H9 (cell line): Measurements from ENCODE around the gene MYRIP. TPM values are rescaled to one million over a fixed set of nuclear protein-coding genes. Genes with fewer than 3 reads are reported as not detected.

Source experiments
- DNase-seq: peaks from one replicate; pipeline ENCODE4 v3.0.0-alpha.2; 2017
- H2AFZ ChIP-seq: one replicate; pipeline ENCODE4 v1.6.1; 2013; ENCODE audit warnings: mild to moderate bottlenecking, low read length, control low read depth, moderate library complexity
- H2AK5ac ChIP-seq: 2 replicates; pipeline ENCODE4 v1.6.1; 2013; ENCODE audit warnings: low read length, control low read depth, mixed read lengths; ENCODE audit not compliant: insufficient read length
- H2BK120ac ChIP-seq: one replicate; pipeline ENCODE4 v1.6.1; 2013; ENCODE audit warnings: low read depth, mild to moderate bottlenecking, low read length, control low read depth, inconsistent platforms; ENCODE audit not compliant: poor library complexity, severe bottlenecking
- H2BK12ac ChIP-seq: 2 replicates; pipeline ENCODE4 v1.6.1; 2013; ENCODE audit warnings: low read length, control low read depth, mixed read lengths, low read depth; ENCODE audit not compliant: insufficient read length
- H2BK15ac ChIP-seq: 2 replicates; pipeline ENCODE4 v1.6.1; 2013; ENCODE audit warnings: low read depth, low read length, control low read depth
- H2BK20ac ChIP-seq: one replicate; pipeline ENCODE4 v1.6.1; 2013; ENCODE audit warnings: low read depth, mild to moderate bottlenecking, low read length, control low read depth, inconsistent platforms; ENCODE audit not compliant: poor library complexity, severe bottlenecking
- H2BK5ac ChIP-seq: 2 replicates; pipeline ENCODE4 v1.6.1; 2013; ENCODE audit warnings: low read length, control low read depth, mixed read lengths; ENCODE audit not compliant: insufficient read length
- H3K14ac ChIP-seq: 2 replicates; pipeline ENCODE4 v1.6.1; 2013; ENCODE audit warnings: low read length, control low read depth; ENCODE audit not compliant: insufficient read depth
- H3K18ac ChIP-seq: 2 replicates; pipeline ENCODE4 v1.6.1; 2013; ENCODE audit warnings: low read depth, mild to moderate bottlenecking, mixed read lengths, low read length, control low read depth; ENCODE audit not compliant: insufficient read length
- H3K23ac ChIP-seq: 2 replicates; pipeline ENCODE4 v1.6.1; 2013; ENCODE audit warnings: low read length, control low read depth, mixed read lengths, low read depth; ENCODE audit not compliant: insufficient read length
- H3K23me2 ChIP-seq: 2 replicates; pipeline ENCODE4 v1.6.1; 2013; ENCODE audit warnings: low read depth, mild to moderate bottlenecking, mixed read lengths, low read length, control low read depth; ENCODE audit not compliant: insufficient read length, poor library complexity, severe bottlenecking
- H3K27ac ChIP-seq: 2 replicates; pipeline ENCODE4 v1.5.1; 2013; ENCODE audit warnings: low read length, control low read depth, mixed read lengths, low read depth; ENCODE audit not compliant: insufficient read length
- H3K27me3 ChIP-seq: 2 replicates; pipeline ENCODE4 v1.6.1; 2013; ENCODE audit warnings: low read length, control low read depth, inconsistent platforms; ENCODE audit not compliant: insufficient read depth
- H3K4ac ChIP-seq: 2 replicates; pipeline ENCODE4 v1.6.1; 2013; ENCODE audit warnings: low read depth, mild to moderate bottlenecking, control low read depth, inconsistent platforms, low read length, moderate library complexity
- H3K4me1 ChIP-seq: 2 replicates; pipeline ENCODE4 v1.6.1; 2013; ENCODE audit warnings: low read length, control low read depth, inconsistent platforms; ENCODE audit not compliant: insufficient read depth
- H3K4me2 ChIP-seq: 2 replicates; pipeline ENCODE4 v1.6.1; 2013; ENCODE audit warnings: low read length, control low read depth, mixed read lengths; ENCODE audit not compliant: insufficient read length, insufficient read depth
- H3K56ac ChIP-seq: 2 replicates; pipeline ENCODE4 v1.6.1; 2013; ENCODE audit warnings: low read depth, mild to moderate bottlenecking, mixed read lengths, low read length, control low read depth; ENCODE audit not compliant: insufficient read length
- H3K79me1 ChIP-seq: 2 replicates; pipeline ENCODE4 v1.6.1; 2013; ENCODE audit warnings: low read depth, mild to moderate bottlenecking, moderate library complexity, low read length, control low read depth, inconsistent platforms; ENCODE audit not compliant: insufficient read depth, poor library complexity, severe bottlenecking
- H3K79me2 ChIP-seq: 2 replicates; pipeline ENCODE4 v1.6.1; 2013; ENCODE audit warnings: low read length, control low read depth, inconsistent platforms; ENCODE audit not compliant: insufficient read depth
- H3K9ac ChIP-seq: 2 replicates; pipeline ENCODE4 v1.6.1; 2013; ENCODE audit warnings: low read length, control low read depth, mixed read lengths; ENCODE audit not compliant: insufficient read length; ENCODE audit errors: extremely low read depth
- H3K9me3 ChIP-seq: one replicate; pipeline ENCODE4 v1.6.1; 2013; ENCODE audit warnings: low read depth, low read length, inconsistent platforms; ENCODE audit not compliant: control insufficient read depth
- H3T11ph ChIP-seq: one replicate; pipeline ENCODE4 v1.6.1; 2013; ENCODE audit warnings: mild to moderate bottlenecking, low read length, control low read depth, inconsistent platforms
- H4K20me1 ChIP-seq: one replicate; pipeline ENCODE4 v1.6.1; 2013; ENCODE audit not compliant: control insufficient read depth, insufficient read length, insufficient read depth
- H4K5ac ChIP-seq: 2 replicates; pipeline ENCODE4 v1.6.1; 2013; ENCODE audit warnings: low read depth, mild to moderate bottlenecking, mixed read lengths, low read length, control low read depth; ENCODE audit not compliant: insufficient read length
- H4K8ac ChIP-seq: replicated peaks from 2 replicates; pipeline ENCODE4 v1.6.1; 2013; ENCODE audit warnings: low read length, control low read depth, mixed read lengths, low read depth; ENCODE audit not compliant: insufficient read length
- H4K91ac ChIP-seq: 2 replicates; pipeline ENCODE4 v1.6.1; 2013; ENCODE audit warnings: low read depth, mild to moderate bottlenecking, moderate library complexity, mixed read lengths, low read length, control low read depth; ENCODE audit not compliant: insufficient read length
- H3K27ac Mint-ChIP-seq, 3 experiments: 2 replicates in 2 of 3; 3 replicates in 1 of 3; pipeline ENCODE4 v1.8.0; 2020 to 2021; ENCODE audit warnings: mixed read lengths in 3 of 3, mild to moderate bottlenecking in 1 of 3, moderate library complexity in 1 of 3
- H3K27me3 Mint-ChIP-seq: 2 replicates; pipeline ENCODE4 v1.8.0; 2021; ENCODE audit warnings: low read depth, mild to moderate bottlenecking, moderate library complexity, mixed read lengths
- H3K36me3 Mint-ChIP-seq, 3 experiments: 2 replicates in 2 of 3; 3 replicates in 1 of 3; pipeline ENCODE4 v1.8.0; 2020 to 2021; ENCODE audit warnings: low read depth in 3 of 3, mixed read lengths in 3 of 3; ENCODE audit not compliant: insufficient read depth in 1 of 3
- H3K4me1 Mint-ChIP-seq, 2 experiments: 2 replicates each; pipeline ENCODE4 v1.8.0; 2020; ENCODE audit warnings: mixed read lengths in 2 of 2
- H3K4me3 Mint-ChIP-seq, 2 experiments: 2 replicates in 1 of 2; 3 replicates in 1 of 2; pipeline ENCODE4 v1.8.0; 2020 to 2021; ENCODE audit warnings: mild to moderate bottlenecking in 2 of 2, mixed read lengths in 2 of 2, moderate library complexity in 1 of 2
- H3K9me3 Mint-ChIP-seq, 2 experiments: 2 replicates in 1 of 2; 3 replicates in 1 of 2; pipeline ENCODE4 v1.8.0; 2020; ENCODE audit warnings: mild to moderate bottlenecking in 2 of 2, mixed read lengths in 2 of 2, moderate library complexity in 1 of 2
- WGBS: extraction: QIAGEN DNeasy Blood & Tissue Kit; methylation state at CpG from one replicate; pipeline ENCODE4 v1.1.7; 2013; ENCODE audit warnings: missing lambda C conversion rate, low lambda C conversion rate, mixed read lengths; ENCODE audit not compliant: insufficient read length; ENCODE audit errors: extremely low coverage; 5-methylcytosine and 5-hydroxymethylcytosine counted together
- total RNA-seq: library from RNA; stranded (reverse); gene quantifications from 2 replicates; pipeline ENCODE4 v1.2.1, GENCODE V29; 2021
- TF ChIP-seq, protein P1 (sequence below): fragments of 200-600 bp; sonication (generic); conservative IDR thresholded peaks from 3 replicates; pipeline ENCODE4 v1.8.0; 2021; ENCODE audit warnings: antibody characterized with exemption, mild to moderate bottlenecking

Gene MYRIP
- total RNA-seq, 1 experiment from 2014 or later, result 1.8 TPM

DNA sequence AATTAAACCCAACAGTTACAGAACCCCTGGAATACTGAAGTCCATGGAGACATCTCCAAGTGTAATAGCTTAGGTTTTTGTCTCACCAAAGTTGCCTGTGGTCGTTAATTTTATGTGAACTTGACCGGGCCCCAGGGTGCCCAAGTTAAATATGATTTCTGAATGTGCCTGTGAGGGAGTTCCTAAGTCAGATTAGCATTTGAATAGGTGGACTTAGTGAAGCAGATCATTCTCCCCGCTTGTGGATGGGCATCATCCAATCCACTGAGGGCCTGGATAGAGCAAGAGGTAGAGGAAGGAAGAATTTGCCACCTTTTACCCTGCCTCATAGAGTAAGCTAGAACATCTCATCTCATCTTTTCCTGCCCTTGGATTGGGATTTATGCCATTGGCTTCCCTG, 203.0 kb downstream of the MYRIP start:
- H3K36me3 Mint-ChIP-seq, result no peaks in the 10 kb centered on the region
- no peaks in the 10 kb centered on the region for H3K79me1 ChIP-seq
- H3K9ac ChIP-seq, result no peak overlapping the region
- no peak overlapping the region for H3K4me2 ChIP-seq
- no peaks in the 10 kb centered on the region for H3K9me3 Mint-ChIP-seq
- H3K9me3 ChIP-seq, result no peaks in the 10 kb centered on the region
- no peak overlapping the region for H2BK12ac ChIP-seq
- H2BK15ac ChIP-seq, result no peak overlapping the region
- no peak overlapping the region for H2BK5ac ChIP-seq
- TF ChIP-seq, protein P1, sequence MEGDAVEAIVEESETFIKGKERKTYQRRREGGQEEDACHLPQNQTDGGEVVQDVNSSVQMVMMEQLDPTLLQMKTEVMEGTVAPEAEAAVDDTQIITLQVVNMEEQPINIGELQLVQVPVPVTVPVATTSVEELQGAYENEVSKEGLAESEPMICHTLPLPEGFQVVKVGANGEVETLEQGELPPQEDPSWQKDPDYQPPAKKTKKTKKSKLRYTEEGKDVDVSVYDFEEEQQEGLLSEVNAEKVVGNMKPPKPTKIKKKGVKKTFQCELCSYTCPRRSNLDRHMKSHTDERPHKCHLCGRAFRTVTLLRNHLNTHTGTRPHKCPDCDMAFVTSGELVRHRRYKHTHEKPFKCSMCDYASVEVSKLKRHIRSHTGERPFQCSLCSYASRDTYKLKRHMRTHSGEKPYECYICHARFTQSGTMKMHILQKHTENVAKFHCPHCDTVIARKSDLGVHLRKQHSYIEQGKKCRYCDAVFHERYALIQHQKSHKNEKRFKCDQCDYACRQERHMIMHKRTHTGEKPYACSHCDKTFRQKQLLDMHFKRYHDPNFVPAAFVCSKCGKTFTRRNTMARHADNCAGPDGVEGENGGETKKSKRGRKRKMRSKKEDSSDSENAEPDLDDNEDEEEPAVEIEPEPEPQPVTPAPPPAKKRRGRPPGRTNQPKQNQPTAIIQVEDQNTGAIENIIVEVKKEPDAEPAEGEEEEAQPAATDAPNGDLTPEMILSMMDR, result no peak
- no peak overlapping the region for H3K27ac ChIP-seq
- no peak overlapping the region for H2AFZ ChIP-seq
- H3K23ac ChIP-seq, result no peak overlapping the region
- no peak overlapping the region for H3K14ac ChIP-seq
- no peak overlapping the region for H2BK120ac ChIP-seq
- no peak overlapping the region for H2BK20ac ChIP-seq
- DNase-seq, result no peak
- no peaks in the 10 kb centered on the region; the same call in 1 of the 2 replicates for H3K27me3 ChIP-seq
- H3K4me1 Mint-ChIP-seq, result peaks cover 13 to 17% of the 10 kb centered on the region in 2 experiments
- no peak overlapping the region for H3K4ac ChIP-seq
- no peaks in the 10 kb centered on the region for H3K79me2 ChIP-seq
- no peaks in the 10 kb centered on the region for H4K20me1 ChIP-seq
- no peak overlapping the region for H3K4me3 Mint-ChIP-seq
- H3K23me2 ChIP-seq, result no peaks in the 10 kb centered on the region
- H3K27me3 Mint-ChIP-seq, result no peaks in the 10 kb centered on the region
- peaks cover 3% of the 10 kb centered on the region; the same call in 1 of the 2 replicates for H3K4me1 ChIP-seq
- H4K91ac ChIP-seq, result no peak overlapping the region
- no peak overlapping the region for H2AK5ac ChIP-seq
- H3K18ac ChIP-seq, result no peak overlapping the region
- H3K27ac Mint-ChIP-seq, result no peak overlapping the region
- no peak overlapping the region for H4K5ac ChIP-seq
- no peak overlapping the region for H4K8ac ChIP-seq
- no peak overlapping the region for H3K56ac ChIP-seq
- WGBS, result no CpG with 5 or more reads among the region's 3 CpGs
- H3T11ph ChIP-seq, result no peak overlapping the region
